ENCODE measurements around the gene FAR2. TPM values are rescaled to one million over a fixed set of nuclear protein-coding genes. Genes with fewer than 3 reads are reported as not detected.
A peak's percentile ranks its signal among the peaks of the same experiment; 100 is the strongest.

FAR2 gene
- total RNA-seq, 1 experiment from 2014 or later: 10.7 TPM

- Histone ChIP-seq H3K27me3 (replicated peaks; ENCODE audit: insufficient read depth, low read depth, low read length, poor library complexity) (no peaks in the 10 kb centered on the region), H3K9me3 (ENCODE audit: low read depth, low read length, poor library complexity, severe bottlenecking) (no peaks in the 10 kb centered on the region), H3K4me3 (ENCODE audit: low read depth, low read length, poor library complexity, severe bottlenecking) (no peak overlapping the region), H3K4me1 (ENCODE audit: insufficient read depth, low read length, poor library complexity, severe bottlenecking) (peaks cover 25% of the 10 kb centered on the region), H3K27ac (ENCODE audit: low read depth, low read length, poor library complexity, severe bottlenecking) (no peak overlapping the region), H3K36me3 (ENCODE audit: insufficient read depth, low read length, poor library complexity, severe bottlenecking) (no peaks in the 10 kb centered on the region)
- intact Hi-C loops (cut with micrococcal nuclease; ENCODE audit: unreplicated experiment): no loop called here
- no peak for TF ChIP-seq EZH2 (IDR thresholded peaks at IDR 0.05; ENCODE audit: borderline replicate concordance, low read depth, low read length, poor library complexity, severe bottlenecking)
- no peak for TF ChIP-seq CTCF (conservative IDR thresholded peaks at IDR 0.05; ENCODE audit: low read depth, low read length)
- peak; percentile 54 for DNase-seq (ENCODE audit: low spot score)
- POLR2A ChIA-PET (ENCODE audit: low non-redundant PET): no interaction called here
- no TSS peak for BruUV-seq (replicated peaks)
- CTCF ChIA-PET: interaction anchor here (0.7 to 1.7 kb wide), 2 partner anchors 75 to 220 kb away, joined by 4 to 7 read pairs; no protein-coding TSS in a partner anchor
Measured at GRCh38 chr12:29242921-29243431, 93.9 kb downstream of the FAR2 start.

GRCh38 chr12:29244159-29244765 lies 95.2 kb downstream of the FAR2 start:
- TF ChIP-seq EZH2 (IDR thresholded peaks at IDR 0.05; ENCODE audit: borderline replicate concordance, low read depth, low read length, poor library complexity, severe bottlenecking) (no peak), CTCF (conservative IDR thresholded peaks at IDR 0.05; ENCODE audit: low read depth, low read length) (no peak)
- intact Hi-C loops (cut with micrococcal nuclease; ENCODE audit: unreplicated experiment): no loop called here
- Histone ChIP-seq H3K4me3 (ENCODE audit: low read depth, low read length, poor library complexity, severe bottlenecking) (no peak overlapping the region), H3K4me1 (ENCODE audit: insufficient read depth, low read length, poor library complexity, severe bottlenecking) (peaks cover 25% of the 10 kb centered on the region), H3K36me3 (ENCODE audit: insufficient read depth, low read length, poor library complexity, severe bottlenecking) (no peaks in the 10 kb centered on the region), H3K9me3 (ENCODE audit: low read depth, low read length, poor library complexity, severe bottlenecking) (no peaks in the 10 kb centered on the region), H3K27me3 (replicated peaks; ENCODE audit: insufficient read depth, low read depth, low read length, poor library complexity) (no peaks in the 10 kb centered on the region), H3K27ac (ENCODE audit: low read depth, low read length, poor library complexity, severe bottlenecking) (no peak overlapping the region)
- ChIA-PET CTCF (no interaction called here), POLR2A (ENCODE audit: low non-redundant PET) (no interaction called here)
- BruUV-seq (replicated peaks): no TSS peak
- DNase-seq (ENCODE audit: low spot score): no peak

- no peak for DNase-seq (ENCODE audit: low spot score)
- H3K4me3 ChIP-seq (ENCODE audit: low read depth, low read length, poor library complexity, severe bottlenecking): no peak overlapping the region
- TF ChIP-seq CTCF (conservative IDR thresholded peaks at IDR 0.05; ENCODE audit: low read depth, low read length) (no peak), EZH2 (IDR thresholded peaks at IDR 0.05; ENCODE audit: borderline replicate concordance, low read depth, low read length, poor library complexity, severe bottlenecking) (no peak)
- POLR2A ChIA-PET (ENCODE audit: low non-redundant PET): no interaction called here
- no peaks in the 10 kb centered on the region for H3K36me3 ChIP-seq (ENCODE audit: insufficient read depth, low read length, poor library complexity, severe bottlenecking)
- H3K4me1 ChIP-seq (ENCODE audit: insufficient read depth, low read length, poor library complexity, severe bottlenecking): peaks cover 25% of the 10 kb centered on the region
- no peak overlapping the region for H3K27ac ChIP-seq (ENCODE audit: low read depth, low read length, poor library complexity, severe bottlenecking)
- H3K27me3 ChIP-seq (replicated peaks; ENCODE audit: insufficient read depth, low read depth, low read length, poor library complexity): no peaks in the 10 kb centered on the region
- no peaks in the 10 kb centered on the region for H3K9me3 ChIP-seq (ENCODE audit: low read depth, low read length, poor library complexity, severe bottlenecking)
- intact Hi-C loops (cut with micrococcal nuclease; ENCODE audit: unreplicated experiment): no loop called here
- no TSS peak for BruUV-seq (replicated peaks)
- CTCF ChIA-PET: no interaction called here
Measured at GRCh38 chr12:29245246-29245645, 96.2 kb downstream of the FAR2 start.
